Caco-2 (cell line): ENCODE measurements around the gene SLC47A2. TPM values are rescaled to one million over a fixed set of nuclear protein-coding genes. Genes with fewer than 3 reads are reported as not detected.

ENCODE experiments used
- BruUV-seq: library from RNA; stranded (reverse); fragments of 400-500 nt; replicated peaks from 2 replicates; lab custom pipeline; 2021; lab: Mats Ljungman, UMichigan
- CTCF ChIA-PET: fragments of 300-600 bp; sonication (Branson Sonifier 250); formaldehyde crosslinking; loops from one replicate; lab custom pipeline; 2022; ENCODE audit warnings: antibody characterized with exemption; lab: Charles Lee
- POLR2A ChIA-PET: fragments of 300-600 bp; sonication (Branson Sonifier 250); formaldehyde crosslinking; loops from one replicate; lab custom pipeline; 2022; ENCODE audit warnings: antibody characterized with exemption; lab: Charles Lee
- DNase-seq, 2 experiments: peaks; one replicate each; pipeline versions ENCODE4 v3.0.0 to v3.0.0-alpha.2; 2020 to 2022
- H3K27me3 ChIP-seq: replicated peaks from 2 replicates; pipeline ENCODE4 v1.6.0; 2011; ENCODE audit warnings: low read length; ENCODE audit not compliant: control insufficient read depth, insufficient read depth
- H3K36me3 ChIP-seq: 2 replicates; pipeline ENCODE4 v1.5.1; 2011; ENCODE audit warnings: low read length; ENCODE audit not compliant: control insufficient read depth, insufficient read depth
- H3K4me1 ChIP-seq: fragments of 250-450 bp; sonication (Bioruptor Pico); 2 replicates; pipeline ENCODE4 v1.5.1; 2020; ENCODE audit warnings: mild to moderate bottlenecking
- H3K4me3 ChIP-seq: 2 replicates; pipeline ENCODE4 v1.5.1; 2011; ENCODE audit warnings: low read depth, mild to moderate bottlenecking, control low read depth, low read length
- H3K9me3 ChIP-seq: fragments of 250-450 bp; sonication (Bioruptor Pico); 2 replicates; pipeline ENCODE4 v1.5.1; 2020; ENCODE audit warnings: mild to moderate bottlenecking, moderate library complexity
- H3K27ac Mint-ChIP-seq: one replicate; pipeline ENCODE4 v1.8.0; 2022; ENCODE audit warnings: mixed read lengths; ENCODE audit not compliant: unreplicated experiment
- H3K27me3 Mint-ChIP-seq: one replicate; pipeline ENCODE4 v1.8.0; 2022; ENCODE audit warnings: mixed read lengths; ENCODE audit not compliant: insufficient read depth, unreplicated experiment
- H3K36me3 Mint-ChIP-seq: one replicate; pipeline ENCODE4 v1.8.0; 2022; ENCODE audit warnings: mild to moderate bottlenecking, mixed read lengths; ENCODE audit not compliant: insufficient read depth, unreplicated experiment
- H3K4me1 Mint-ChIP-seq: one replicate; pipeline ENCODE4 v1.8.0; 2022; ENCODE audit warnings: low read depth, mixed read lengths; ENCODE audit not compliant: unreplicated experiment
- H3K4me3 Mint-ChIP-seq: one replicate; pipeline ENCODE4 v1.8.0; 2022; ENCODE audit warnings: mild to moderate bottlenecking, moderate library complexity, mixed read lengths; ENCODE audit not compliant: unreplicated experiment
- H3K9me3 Mint-ChIP-seq: one replicate; pipeline ENCODE4 v1.8.0; 2022; ENCODE audit warnings: mixed read lengths; ENCODE audit not compliant: unreplicated experiment
- CTCF ChIP-seq, 2 experiments: fragments of 200-600 bp in 1 of 2; IDR thresholded peaks; 1 replicate in 1 of 2; 2 replicates in 1 of 2; pipeline versions ENCODE4 v1.5.1 to v1.8.0; 2011 to 2022; ENCODE audit warnings: antibody characterized with exemption in 1 of 2, control low read depth in 1 of 2, inconsistent platforms in 1 of 2, low read depth in 1 of 2, low read length in 1 of 2, mild to moderate bottlenecking in 1 of 2, moderate library complexity in 1 of 2; ENCODE audit not compliant: insufficient read depth in 1 of 2, severe bottlenecking in 1 of 2, unreplicated experiment in 1 of 2
- intact Hi-C: fragments of 100-400 bp; cut with micrococcal nuclease; formaldehyde crosslinking; loops from one replicate; pipeline ENCODE4 v1.10.0; 2022; ENCODE audit not compliant: unreplicated experiment
- total RNA-seq: library from RNA; stranded (reverse); gene quantifications from 2 replicates; pipeline ENCODE4 v1.2.3, GENCODE V29; 2022

SLC47A2 gene
- total RNA-seq, 1 experiment from 2014 or later: 0.20 TPM

GRCh38 chr17:19739241-19740201, 23.1 kb upstream of the SLC47A2 start:
- no peak overlapping the region for H3K27ac Mint-ChIP-seq
- peaks cover 18% of the 10 kb centered on the region for H3K4me1 ChIP-seq
- H3K9me3 ChIP-seq: no peaks in the 10 kb centered on the region
- no peaks in the 10 kb centered on the region for H3K27me3 Mint-ChIP-seq
- no TSS peak for BruUV-seq
- H3K27me3 ChIP-seq: no peaks in the 10 kb centered on the region
- POLR2A ChIA-PET: no interaction called here
- H3K36me3 Mint-ChIP-seq: no peaks in the 10 kb centered on the region
- intact Hi-C loops: no loop called here
- peaks cover 6% of the 10 kb centered on the region for H3K4me1 Mint-ChIP-seq
- H3K4me3 ChIP-seq: no peak overlapping the region
- H3K9me3 Mint-ChIP-seq: no peaks in the 10 kb centered on the region
- DNase-seq: no peak
- CTCF ChIA-PET: no interaction called here
- no peak for TF ChIP-seq CTCF (IDR thresholded peaks at IDR 0.05; ENCODE audit: insufficient read depth in 1 of 2, low read depth in 1 of 2, low read length in 1 of 2, severe bottlenecking in 1 of 2, unreplicated experiment in 1 of 2)
- no peak overlapping the region for H3K4me3 Mint-ChIP-seq
- H3K36me3 ChIP-seq: no peaks in the 10 kb centered on the region

GRCh38 chr17:19738757-19739156, 22.4 kb upstream of the SLC47A2 start:
- H3K27ac Mint-ChIP-seq: no peak overlapping the region
- BruUV-seq: no TSS peak
- CTCF ChIA-PET: no interaction called here
- H3K4me3 Mint-ChIP-seq: no peak overlapping the region
- no peak for DNase-seq
- H3K36me3 ChIP-seq: no peaks in the 10 kb centered on the region
- no peaks in the 10 kb centered on the region for H3K9me3 Mint-ChIP-seq
- H3K9me3 ChIP-seq: no peaks in the 10 kb centered on the region
- no peak for TF ChIP-seq CTCF (IDR thresholded peaks at IDR 0.05; ENCODE audit: insufficient read depth in 1 of 2, low read depth in 1 of 2, low read length in 1 of 2, severe bottlenecking in 1 of 2, unreplicated experiment in 1 of 2)
- H3K36me3 Mint-ChIP-seq: no peaks in the 10 kb centered on the region
- H3K4me1 Mint-ChIP-seq: peaks cover 13% of the 10 kb centered on the region
- H3K4me1 ChIP-seq: peaks cover 25% of the 10 kb centered on the region
- POLR2A ChIA-PET: no interaction called here
- intact Hi-C loops: no loop called here
- no peaks in the 10 kb centered on the region for H3K27me3 ChIP-seq
- no peaks in the 10 kb centered on the region for H3K27me3 Mint-ChIP-seq
- H3K4me3 ChIP-seq: no peak overlapping the region

GRCh38 chr17:19738073-19738449, 21.7 kb upstream of the SLC47A2 start:
- Mint-ChIP-seq H3K4me1 (peaks cover 14% of the 10 kb centered on the region), H3K9me3 (no peaks in the 10 kb centered on the region), H3K4me3 (no peak overlapping the region), H3K27ac (peak overlapping the region; percentile 40), H3K36me3 (no peaks in the 10 kb centered on the region), H3K27me3 (no peaks in the 10 kb centered on the region)
- intact Hi-C loops: no loop called here
- Histone ChIP-seq H3K9me3 (no peaks in the 10 kb centered on the region), H3K4me1 (peaks cover 29% of the 10 kb centered on the region), H3K4me3 (no peak overlapping the region), H3K27me3 (no peaks in the 10 kb centered on the region), H3K36me3 (no peaks in the 10 kb centered on the region)
- ChIA-PET CTCF (no interaction called here), POLR2A (no interaction called here)
- TF ChIP-seq CTCF (IDR thresholded peaks at IDR 0.05; ENCODE audit: insufficient read depth in 1 of 2, low read depth in 1 of 2, low read length in 1 of 2, severe bottlenecking in 1 of 2, unreplicated experiment in 1 of 2): no peak
- BruUV-seq: no TSS peak
- DNase-seq: no peak
